ENCODE results near the gene COX7B2.

DNA sequence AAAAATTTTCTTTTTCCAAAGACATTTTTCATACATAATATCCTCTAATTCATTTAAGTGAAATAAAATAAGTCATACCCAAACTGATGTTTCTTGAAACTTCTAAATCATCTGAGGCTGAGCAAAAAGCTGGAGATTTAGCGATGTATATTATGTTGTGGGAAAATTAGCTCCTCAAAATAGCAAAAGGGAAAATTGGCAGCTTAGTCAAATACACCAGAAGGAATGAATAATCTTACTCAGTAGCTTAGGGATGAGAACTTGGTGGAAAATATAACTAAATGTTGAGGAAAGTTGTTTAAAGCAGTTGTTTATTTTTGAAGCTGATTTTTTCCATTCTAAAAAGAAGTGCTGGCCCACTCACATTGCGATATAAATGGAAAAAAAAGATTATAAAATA, 43.4 kb upstream of the COX7B2 start:
- TF ChIP-seq, protein P1, sequence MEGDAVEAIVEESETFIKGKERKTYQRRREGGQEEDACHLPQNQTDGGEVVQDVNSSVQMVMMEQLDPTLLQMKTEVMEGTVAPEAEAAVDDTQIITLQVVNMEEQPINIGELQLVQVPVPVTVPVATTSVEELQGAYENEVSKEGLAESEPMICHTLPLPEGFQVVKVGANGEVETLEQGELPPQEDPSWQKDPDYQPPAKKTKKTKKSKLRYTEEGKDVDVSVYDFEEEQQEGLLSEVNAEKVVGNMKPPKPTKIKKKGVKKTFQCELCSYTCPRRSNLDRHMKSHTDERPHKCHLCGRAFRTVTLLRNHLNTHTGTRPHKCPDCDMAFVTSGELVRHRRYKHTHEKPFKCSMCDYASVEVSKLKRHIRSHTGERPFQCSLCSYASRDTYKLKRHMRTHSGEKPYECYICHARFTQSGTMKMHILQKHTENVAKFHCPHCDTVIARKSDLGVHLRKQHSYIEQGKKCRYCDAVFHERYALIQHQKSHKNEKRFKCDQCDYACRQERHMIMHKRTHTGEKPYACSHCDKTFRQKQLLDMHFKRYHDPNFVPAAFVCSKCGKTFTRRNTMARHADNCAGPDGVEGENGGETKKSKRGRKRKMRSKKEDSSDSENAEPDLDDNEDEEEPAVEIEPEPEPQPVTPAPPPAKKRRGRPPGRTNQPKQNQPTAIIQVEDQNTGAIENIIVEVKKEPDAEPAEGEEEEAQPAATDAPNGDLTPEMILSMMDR (IDR thresholded peaks at IDR 0.05): no peak
- no peak for TF ChIP-seq EZH2 (IDR thresholded peaks at IDR 0.05; ENCODE audit: borderline replicate concordance, insufficient read depth, low read depth, low read length, poor library complexity, severe bottlenecking)

Data from B cell (primary cell).